Purkinje cell (primary cell): ENCODE data around the gene NUDT17. TPM values are rescaled to one million over a fixed set of nuclear protein-coding genes. Genes with fewer than 3 reads are reported as not detected.

Source experiments
- polyA plus RNA-seq: library from polyadenylated mRNA; unstranded; fragments of >200 nt; fragmentation: Nextera tagmentation; gene quantifications from 2 replicates; pipeline ENCODE4 v1.2.1, GENCODE V29; 2014

The NUDT17 gene
- polyA plus RNA-seq = 3.6 and 6.9 TPM in 2 replicates

DNA sequence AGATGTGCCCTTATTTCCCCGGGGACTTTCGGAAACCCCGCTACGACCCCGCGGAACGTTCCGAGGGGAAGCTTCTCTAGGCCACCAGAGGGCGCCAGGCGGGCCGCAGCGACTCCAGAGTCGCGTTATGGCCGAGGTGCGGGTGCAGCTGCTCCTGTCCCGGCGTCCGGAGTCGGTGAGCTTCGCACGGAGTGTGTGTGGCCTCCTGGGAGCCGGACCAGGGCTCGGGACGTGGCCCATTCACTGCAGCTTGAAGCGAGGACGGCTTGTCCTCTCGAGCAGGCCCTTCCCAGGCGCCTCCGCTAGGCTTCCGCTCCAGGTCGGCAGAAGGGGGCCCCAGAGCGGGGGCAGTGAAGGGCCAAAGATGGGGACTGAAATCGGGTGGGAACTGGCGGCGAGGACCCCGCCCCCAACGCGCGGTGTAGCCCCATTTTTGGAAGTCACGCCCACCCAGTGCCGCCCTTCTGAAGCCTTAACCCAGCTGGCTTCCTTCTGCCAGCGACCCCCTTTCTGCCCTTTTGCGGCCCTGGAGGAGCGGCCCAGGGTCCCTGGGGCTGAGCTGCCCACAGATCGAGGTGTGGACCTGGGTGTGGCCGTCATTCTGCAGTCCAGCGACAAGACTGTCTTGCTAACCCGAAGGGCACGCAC, at the start of gene NUDT17:
TSS of gene NUDT17 (plus strand) at position 117 of the 648 bp plus-strand sequence. CDS start at position 128, 11 bp downstream.

DNA sequence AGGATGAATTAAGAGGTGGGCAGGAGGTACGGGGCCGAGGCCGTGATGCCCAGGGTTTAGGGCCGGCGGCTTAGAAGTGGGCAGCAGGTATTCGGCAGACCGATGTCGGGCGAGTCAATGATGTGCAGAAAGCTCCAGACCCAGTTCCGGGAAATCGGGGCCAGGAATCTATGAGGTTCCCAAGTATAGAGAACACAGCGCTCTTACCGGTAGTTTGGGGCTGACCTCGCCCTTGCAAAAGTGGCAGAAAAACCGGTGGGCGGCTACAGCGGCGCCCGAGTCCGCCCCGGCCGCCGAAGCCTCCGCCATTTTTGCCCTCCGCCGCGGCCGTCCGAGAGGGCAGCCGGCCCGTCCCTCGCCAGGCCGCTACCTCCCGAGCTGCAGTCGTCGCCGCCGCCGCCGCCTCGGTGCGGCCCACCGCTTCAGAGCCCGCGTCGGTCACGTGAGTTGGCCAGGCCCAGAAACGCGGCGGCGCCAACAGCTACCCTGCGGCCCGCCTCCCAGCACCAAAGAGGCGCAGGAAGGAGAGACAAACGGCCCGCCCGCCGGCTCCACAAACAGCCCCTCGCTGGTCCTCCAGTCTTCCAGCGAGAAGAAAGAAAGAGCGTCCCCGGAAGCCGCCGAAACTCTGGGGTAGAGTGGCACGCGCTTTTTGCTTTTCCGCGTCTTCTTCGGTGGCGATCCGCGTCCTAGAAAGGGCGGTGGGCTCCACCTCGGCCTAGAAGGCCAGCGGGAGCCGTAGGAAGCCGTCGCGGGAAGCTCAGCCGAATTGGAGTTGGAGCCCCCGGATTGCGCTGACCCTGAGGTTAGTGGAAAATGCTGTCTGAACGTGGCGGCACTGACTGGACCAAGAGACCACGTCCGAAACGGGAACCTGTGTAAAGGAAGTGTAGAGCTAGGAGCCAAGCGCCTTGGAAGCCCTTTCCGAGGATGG, 21.6 kb upstream of the NUDT17 start, which contains the start of the genes POLR3C and RNF115:
TSS of gene POLR3C (plus strand) at position 636 of the 934 bp plus-strand sequence. CDS start 1,577 bp downstream, outside the sequence.
TSS of gene RNF115 (minus strand) at position 531 of the 934 bp plus-strand sequence. CDS start at position 309, 222 bp downstream.

GRCh38 chr1:145858901-145859490, 13.6 kb downstream of the NUDT17 start, which contains the start of gene PIAS3:
Gene PIAS3 (minus strand): TSS chr1:145859081. CDS start chr1:145858990, 91 bp downstream.

DNA sequence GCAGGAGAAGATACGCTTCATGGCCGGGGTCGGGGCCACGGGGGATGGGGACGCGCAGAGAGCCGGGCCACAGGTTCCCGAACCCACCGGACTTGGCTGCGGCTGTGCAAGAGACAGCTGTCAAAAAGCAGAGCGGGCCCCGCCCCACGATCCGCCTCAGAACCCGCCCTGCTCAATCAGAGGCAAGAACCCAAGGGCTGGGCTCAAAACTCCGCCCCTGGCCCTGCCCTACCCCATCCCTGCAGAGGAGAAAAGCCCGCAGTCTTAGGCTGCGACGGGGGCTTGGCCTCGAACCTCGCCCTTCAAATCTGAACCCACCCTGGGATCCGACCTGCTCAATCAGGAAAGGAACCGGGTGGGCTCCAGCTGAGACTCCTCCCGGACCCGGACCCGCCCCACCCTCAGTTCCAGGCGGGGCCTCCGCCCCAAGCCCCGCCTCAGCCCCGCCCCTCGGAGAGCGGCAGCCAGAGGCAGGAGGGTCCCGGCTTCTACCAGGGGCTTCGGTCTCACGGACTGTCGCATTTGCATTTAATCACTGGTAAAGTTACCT, 40.4 kb downstream of the NUDT17 start, which contains the start of gene ANKRD35:
TSS of gene ANKRD35 (minus strand) at position 129 of the 550 bp plus-strand sequence. CDS start at position 21, 108 bp downstream.

Other genes starting within 250 kb of the NUDT17 start
- 85.3 and 85.5 TPM in 2 replicates for gene GPR89A, start 237.6 kb upstream of the NUDT17 start, polyA plus RNA-seq
- 5.2 and 14.3 TPM in 2 replicates for gene PDZK1, start 138.3 kb upstream of the NUDT17 start, polyA plus RNA-seq
- gene CD160, start 126.1 kb upstream of the NUDT17 start, polyA plus RNA-seq = 1.3 and 1.9 TPM in 2 replicates
- 23.5 and 29.4 TPM in 2 replicates for gene RNF115, start 21.5 kb upstream of the NUDT17 start, polyA plus RNA-seq
- gene POLR3C, start 21.4 kb upstream of the NUDT17 start, polyA plus RNA-seq = 19.4 and 20.0 TPM in 2 replicates
- gene PIAS3, start 13.5 kb downstream of the NUDT17 start, polyA plus RNA-seq = 3.3 and 4.2 TPM in 2 replicates
- 0.39 and 0.78 TPM in 2 replicates for gene ANKRD35, start 40.2 kb downstream of the NUDT17 start, polyA plus RNA-seq
- gene ITGA10, start 64.4 kb downstream of the NUDT17 start, polyA plus RNA-seq = not detected in 2 replicates
- gene PEX11B, start 73.1 kb downstream of the NUDT17 start, polyA plus RNA-seq = 32.0 and 43.8 TPM in 2 replicates
- 152 and 224 TPM in 2 replicates for gene RBM8A, start 81.9 kb downstream of the NUDT17 start, polyA plus RNA-seq
- gene LIX1L, start 112.4 kb downstream of the NUDT17 start, polyA plus RNA-seq = 3.5 and 4.9 TPM in 2 replicates
- 8.1 and 10.7 TPM in 2 replicates for gene ANKRD34A, start 118.9 kb downstream of the NUDT17 start, polyA plus RNA-seq
- gene POLR3GL, start 119.1 kb downstream of the NUDT17 start, polyA plus RNA-seq = 3.6 and 11.6 TPM in 2 replicates
- gene TXNIP, start 150.9 kb downstream of the NUDT17 start, polyA plus RNA-seq = 3.5 TPM in 2 replicates
- gene HJV, start 176.1 kb downstream of the NUDT17 start, polyA plus RNA-seq = not detected in 2 replicates